Central memory CD8-positive, alpha-beta T cell (primary cell): Measurements from ENCODE around the gene CAVIN3.

Experiments
- ATAC-seq: fragments of 150-1000 bp; cut with Tn5 transposase; replicated peaks from 2 replicates; pipeline ENCODE4 v1.10.0; 2022; ENCODE audit warnings: mild to moderate bottlenecking, moderate FRiP score, moderate number of reproducible peaks; ENCODE audit not compliant: poor library complexity, severe bottlenecking; ENCODE audit errors: extremely low read depth
- DNase-seq, 2 donors: peaks; one replicate each; pipeline ENCODE4 v3.0.0; 2021; ENCODE audit warnings: low spot score in 2 of 2
- H3K27ac Mint-ChIP-seq: one replicate; pipeline ENCODE4 v1.8.0; 2022; ENCODE audit warnings: low read depth, mild to moderate bottlenecking, moderate library complexity, mixed read lengths
- H3K27me3 Mint-ChIP-seq: one replicate; pipeline ENCODE4 v1.8.0; 2022; ENCODE audit warnings: mixed read lengths
- H3K36me3 Mint-ChIP-seq: one replicate; pipeline ENCODE4 v1.8.0; 2022; ENCODE audit warnings: mild to moderate bottlenecking, moderate library complexity, mixed read lengths; ENCODE audit not compliant: insufficient read depth
- H3K4me1 Mint-ChIP-seq: one replicate; pipeline ENCODE4 v1.8.0; 2022; ENCODE audit warnings: mixed read lengths
- H3K4me3 Mint-ChIP-seq: one replicate; pipeline ENCODE4 v1.8.0; 2022; ENCODE audit warnings: mild to moderate bottlenecking, moderate library complexity, mixed read lengths
- H3K9me3 Mint-ChIP-seq: one replicate; pipeline ENCODE4 v1.8.0; 2022; ENCODE audit warnings: mixed read lengths

The CAVIN3 gene

DNA sequence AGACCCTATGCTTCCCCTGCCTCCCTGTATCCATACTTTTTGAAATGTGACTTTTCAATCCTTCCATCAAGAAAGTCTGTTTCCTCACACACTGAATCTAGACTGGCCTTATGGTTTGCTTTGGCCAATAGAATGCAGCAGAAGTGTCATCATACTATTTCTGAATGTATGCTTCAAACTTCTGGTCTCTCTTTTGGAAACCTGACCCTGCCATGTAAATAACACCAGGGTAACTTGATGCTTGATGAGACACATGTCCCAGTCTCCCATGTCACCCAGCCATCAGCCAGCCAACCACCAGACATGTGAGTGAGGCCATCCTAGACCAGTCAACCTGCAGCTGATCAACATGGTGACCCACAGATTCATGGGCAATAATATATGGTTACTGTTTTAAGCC lies 29.7 kb upstream of the CAVIN3 start:
- Mint-ChIP-seq H3K4me1 (no peaks in the 10 kb centered on the region), H3K9me3 (no peaks in the 10 kb centered on the region), H3K36me3 (no peaks in the 10 kb centered on the region), H3K27me3 (peaks cover 15% of the 10 kb centered on the region), H3K4me3 (no peak overlapping the region), H3K27ac (no peak overlapping the region)
- no peak for DNase-seq
- ATAC-seq: no peak

DNA sequence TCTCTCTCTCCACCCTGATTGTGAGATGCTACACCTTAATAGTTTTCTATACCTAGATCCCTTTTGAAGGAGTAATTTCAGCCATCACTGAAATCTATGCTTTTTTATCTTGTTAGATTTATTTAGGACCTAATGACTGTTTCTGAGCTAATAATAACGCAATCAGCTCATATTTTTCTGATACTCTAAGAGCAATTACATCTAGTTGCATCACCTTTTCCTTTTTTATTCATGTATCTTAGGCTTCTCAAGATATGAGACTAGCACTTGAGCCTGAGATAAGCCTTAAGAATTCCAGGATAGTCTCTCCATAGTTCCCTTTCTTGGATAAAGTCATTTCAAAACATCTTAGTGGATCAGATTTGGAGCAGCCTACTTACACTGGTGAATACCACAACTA lies 25.1 kb upstream of the CAVIN3 start:
- DNase-seq: no peak
- no peaks in the 10 kb centered on the region for H3K4me1 Mint-ChIP-seq
- no peak overlapping the region for H3K27ac Mint-ChIP-seq
- no peak for ATAC-seq
- H3K36me3 Mint-ChIP-seq: no peaks in the 10 kb centered on the region
- peaks cover 15% of the 10 kb centered on the region for H3K27me3 Mint-ChIP-seq
- no peaks in the 10 kb centered on the region for H3K9me3 Mint-ChIP-seq
- H3K4me3 Mint-ChIP-seq: no peak overlapping the region

DNA sequence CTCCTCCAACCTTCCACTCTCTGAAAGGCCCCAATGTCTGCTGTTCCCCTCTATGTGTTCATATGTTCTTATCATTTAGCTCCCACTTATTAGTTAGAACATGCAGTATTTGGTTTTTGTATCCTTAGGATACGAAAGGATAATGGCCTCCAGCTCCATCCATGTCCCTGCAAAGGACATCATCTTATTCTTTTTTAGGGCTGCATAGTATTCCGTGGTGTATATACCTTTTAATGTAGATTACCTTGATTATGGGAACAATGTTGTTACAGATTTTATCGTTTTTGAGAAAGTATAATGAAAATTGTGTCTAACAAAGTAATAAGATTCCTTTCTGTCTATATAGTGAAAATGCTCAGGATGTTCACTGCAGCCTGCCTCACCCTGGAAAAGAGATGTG lies 16.0 kb upstream of the CAVIN3 start:
- H3K27me3 Mint-ChIP-seq: peaks cover 47% of the 10 kb centered on the region
- DNase-seq: no peak
- no peaks in the 10 kb centered on the region for H3K36me3 Mint-ChIP-seq
- H3K9me3 Mint-ChIP-seq: no peaks in the 10 kb centered on the region
- ATAC-seq: no peak
- H3K4me1 Mint-ChIP-seq: no peaks in the 10 kb centered on the region
- no peak overlapping the region for H3K27ac Mint-ChIP-seq
- no peak overlapping the region for H3K4me3 Mint-ChIP-seq

DNA sequence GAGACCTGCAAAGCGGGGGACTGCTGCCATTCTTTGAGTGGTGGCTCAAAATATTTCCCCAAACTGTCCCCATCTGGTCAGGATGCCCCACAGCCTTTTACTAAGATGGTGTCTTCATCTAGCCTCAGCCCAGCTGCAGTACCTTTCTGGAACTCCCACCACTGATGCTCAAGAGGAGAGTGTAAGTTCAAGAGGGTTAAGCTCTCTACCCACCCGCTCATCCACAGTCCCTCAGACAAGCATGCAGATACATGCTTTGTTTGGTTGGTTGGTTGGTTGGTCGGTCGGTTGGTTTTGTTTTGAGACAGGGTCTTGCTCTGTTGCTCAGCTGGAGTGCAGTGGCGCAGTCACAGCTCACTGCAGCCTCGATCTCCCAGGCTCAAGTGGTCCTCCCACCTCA lies 14.5 kb upstream of the CAVIN3 start:
- Mint-ChIP-seq H3K4me3 (no peak overlapping the region), H3K27me3 (peaks cover 47% of the 10 kb centered on the region), H3K9me3 (no peaks in the 10 kb centered on the region), H3K36me3 (no peaks in the 10 kb centered on the region), H3K4me1 (no peaks in the 10 kb centered on the region), H3K27ac (no peak overlapping the region)
- ATAC-seq (no peak), DNase-seq (no peak)

DNA sequence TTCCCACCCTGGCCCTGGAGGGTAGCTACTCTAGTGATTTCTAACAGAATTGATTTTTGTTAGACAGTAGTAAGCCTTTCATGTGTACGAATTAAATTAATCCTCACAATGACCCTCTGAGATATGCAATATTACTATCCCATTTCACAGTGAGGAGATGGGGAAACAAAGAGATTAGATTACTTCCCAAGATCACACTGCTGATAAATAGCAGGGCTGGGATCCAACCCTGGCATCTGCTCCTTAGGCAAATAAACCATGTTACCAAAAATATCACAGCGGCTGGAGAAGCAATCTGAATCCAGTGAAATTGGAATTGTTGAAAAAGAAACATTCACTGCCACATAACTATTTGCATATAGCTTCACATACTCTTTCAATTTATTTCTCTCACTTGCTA lies 12.8 kb upstream of the CAVIN3 start:
- DNase-seq: no peak
- Mint-ChIP-seq H3K27me3 (peaks cover 49% of the 10 kb centered on the region), H3K9me3 (no peaks in the 10 kb centered on the region), H3K27ac (no peak overlapping the region), H3K4me1 (no peaks in the 10 kb centered on the region), H3K4me3 (no peak overlapping the region), H3K36me3 (no peaks in the 10 kb centered on the region)
- ATAC-seq: no peak

DNA sequence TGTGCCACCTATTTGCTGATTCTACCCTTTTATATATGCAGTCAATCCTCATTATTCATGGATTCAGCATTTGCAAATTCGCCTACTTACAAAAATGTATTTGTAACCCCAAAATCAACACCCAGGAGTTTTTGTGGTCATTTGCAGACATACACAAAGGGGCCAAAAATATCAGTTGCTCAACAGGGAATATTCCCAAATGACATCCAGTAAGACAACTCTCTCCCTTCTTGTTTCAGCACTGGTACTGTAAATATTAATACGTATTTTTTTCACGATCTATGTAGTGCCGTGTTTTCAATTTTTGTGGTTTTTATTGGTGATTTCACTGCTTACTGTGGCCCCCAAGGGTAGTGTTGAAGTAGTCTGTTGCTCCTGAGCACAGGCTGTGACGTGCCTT lies 11.8 kb upstream of the CAVIN3 start:
- Mint-ChIP-seq H3K4me3 (no peak overlapping the region), H3K27ac (no peak overlapping the region), H3K27me3 (peaks cover 59% of the 10 kb centered on the region), H3K36me3 (no peaks in the 10 kb centered on the region), H3K4me1 (no peaks in the 10 kb centered on the region), H3K9me3 (no peaks in the 10 kb centered on the region)
- no peak for ATAC-seq
- no peak for DNase-seq

DNA sequence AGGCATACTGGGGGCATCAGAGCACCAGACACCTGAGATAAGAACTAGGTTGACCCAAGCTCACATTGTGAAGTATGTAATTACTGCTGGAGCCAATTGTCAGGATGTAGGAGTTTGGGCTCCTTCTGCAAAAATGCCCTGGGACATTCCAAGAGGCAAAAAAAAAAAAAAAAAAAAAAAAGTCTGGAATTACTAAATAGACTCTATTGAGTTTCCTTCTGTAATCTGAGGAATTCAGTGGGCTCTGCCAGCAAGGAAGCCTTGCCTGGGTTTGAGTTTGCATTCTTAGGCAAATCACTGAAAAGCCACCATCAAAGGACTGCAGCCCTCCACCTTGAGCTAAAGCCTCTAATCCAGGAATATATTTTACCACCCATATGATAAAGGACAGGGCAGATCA lies 8.0 kb upstream of the CAVIN3 start:
- Mint-ChIP-seq H3K4me1 (no peaks in the 10 kb centered on the region), H3K9me3 (no peaks in the 10 kb centered on the region), H3K4me3 (no peak overlapping the region), H3K27me3 (peaks cover 41% of the 10 kb centered on the region), H3K27ac (no peak overlapping the region), H3K36me3 (no peaks in the 10 kb centered on the region)
- ATAC-seq (no peak), DNase-seq (no peak)

DNA sequence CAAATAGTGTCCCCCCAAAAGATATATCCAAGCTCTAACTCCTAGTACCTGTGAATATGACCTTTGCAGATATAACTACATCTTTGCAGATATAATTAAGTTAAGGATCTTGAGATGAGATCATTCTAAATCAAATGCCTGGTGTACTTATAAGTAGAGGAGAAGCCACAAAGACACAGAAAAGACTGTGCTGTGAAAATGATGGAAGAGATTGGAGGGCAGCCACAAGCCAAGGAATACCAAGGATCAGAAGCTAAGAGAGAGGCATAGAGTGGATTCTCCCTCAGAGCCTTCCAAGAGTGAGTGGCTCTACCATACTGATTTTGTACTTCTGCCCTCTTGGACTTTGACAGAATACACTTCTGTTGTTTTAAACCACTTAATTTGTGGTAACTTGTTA lies 7.5 kb upstream of the CAVIN3 start:
- peaks cover 36% of the 10 kb centered on the region for H3K27me3 Mint-ChIP-seq
- ATAC-seq (no peak), DNase-seq (no peak)
- no peaks in the 10 kb centered on the region for H3K36me3 Mint-ChIP-seq
- H3K27ac Mint-ChIP-seq: no peak overlapping the region
- no peaks in the 10 kb centered on the region for H3K4me1 Mint-ChIP-seq
- no peaks in the 10 kb centered on the region for H3K9me3 Mint-ChIP-seq
- H3K4me3 Mint-ChIP-seq: no peak overlapping the region

DNA sequence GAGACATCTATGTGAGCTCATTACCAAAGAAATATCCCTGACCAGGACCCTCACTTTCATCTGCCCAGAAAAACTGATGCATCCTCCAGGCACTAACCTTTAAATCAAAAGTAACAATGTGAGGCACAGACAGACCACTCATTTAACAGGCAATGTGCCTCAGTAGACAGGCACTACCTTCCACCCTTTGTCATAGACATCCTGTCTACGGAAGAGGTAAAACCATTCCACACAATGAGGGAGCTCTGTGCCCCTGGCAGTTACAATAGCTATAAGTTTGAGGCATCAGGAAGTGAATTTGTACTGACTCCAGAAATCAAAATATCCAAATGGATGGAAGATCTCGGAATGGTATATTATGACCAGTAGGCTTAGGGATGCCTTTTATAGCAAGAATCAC lies 6.7 kb upstream of the CAVIN3 start:
- Mint-ChIP-seq H3K9me3 (no peaks in the 10 kb centered on the region), H3K36me3 (no peaks in the 10 kb centered on the region), H3K4me3 (no peak overlapping the region), H3K4me1 (no peaks in the 10 kb centered on the region), H3K27me3 (peaks cover 36% of the 10 kb centered on the region), H3K27ac (no peak overlapping the region)
- DNase-seq: no peak
- ATAC-seq: no peak

DNA sequence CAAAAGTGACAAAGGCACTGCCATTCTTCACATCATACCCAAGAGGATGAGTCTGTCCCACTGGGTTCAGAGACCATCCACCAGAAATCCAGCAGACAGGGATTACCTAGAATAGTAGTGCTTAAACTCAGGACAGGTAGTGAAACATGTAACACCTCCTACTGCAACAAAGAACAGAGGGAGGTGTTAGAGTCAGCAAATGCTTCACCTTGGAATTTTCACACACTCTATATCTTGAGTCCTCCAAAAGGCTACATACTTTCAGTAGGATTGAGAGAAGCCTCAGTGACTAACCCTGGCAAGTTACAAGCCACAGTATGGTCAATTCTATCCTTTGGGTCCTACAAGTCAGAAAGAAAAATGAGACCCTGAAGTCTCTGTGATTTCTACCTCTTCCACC lies 6.0 kb upstream of the CAVIN3 start:
- no peak overlapping the region for H3K4me3 Mint-ChIP-seq
- ATAC-seq (no peak), DNase-seq (no peak)
- no peaks in the 10 kb centered on the region for H3K36me3 Mint-ChIP-seq
- H3K27me3 Mint-ChIP-seq: peaks cover 41% of the 10 kb centered on the region
- no peaks in the 10 kb centered on the region for H3K9me3 Mint-ChIP-seq
- H3K4me1 Mint-ChIP-seq: no peaks in the 10 kb centered on the region
- no peak overlapping the region for H3K27ac Mint-ChIP-seq

DNA sequence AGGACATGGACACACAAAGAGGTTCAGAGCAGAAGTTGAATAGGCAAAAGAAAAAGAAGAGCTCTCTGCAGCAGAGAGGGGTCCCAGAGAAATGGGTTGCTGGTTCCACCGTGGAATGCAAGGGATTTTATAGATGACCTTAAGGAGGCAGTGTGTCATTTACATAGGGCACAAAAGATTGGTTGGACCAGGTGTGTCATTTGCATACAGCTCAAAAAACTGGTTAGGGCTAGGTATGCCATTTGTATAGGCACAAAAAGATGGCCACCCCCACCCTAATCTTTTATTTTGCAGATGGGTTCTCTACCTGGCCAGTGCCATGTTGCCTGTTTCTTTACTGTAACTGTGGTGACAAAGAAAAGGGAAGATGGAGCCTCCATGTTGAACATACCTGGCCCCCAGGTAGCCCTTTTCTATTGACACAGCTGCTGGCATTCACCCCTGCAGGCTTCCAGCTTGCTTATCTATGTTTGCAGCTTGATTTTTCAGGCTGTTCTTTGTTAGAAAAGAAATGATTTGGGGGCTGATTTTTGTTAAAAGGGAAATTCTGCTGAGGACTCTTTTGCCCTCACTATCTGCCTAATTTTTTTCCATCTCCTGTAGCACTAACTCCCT lies 3.1 kb upstream of the CAVIN3 start:
- peaks cover 67% of the 10 kb centered on the region for H3K27me3 Mint-ChIP-seq
- DNase-seq (no peak), ATAC-seq (no peak)
- H3K9me3 Mint-ChIP-seq: no peaks in the 10 kb centered on the region
- no peaks in the 10 kb centered on the region for H3K4me1 Mint-ChIP-seq
- H3K4me3 Mint-ChIP-seq: no peak overlapping the region
- H3K27ac Mint-ChIP-seq: no peak overlapping the region
- no peaks in the 10 kb centered on the region for H3K36me3 Mint-ChIP-seq

DNA sequence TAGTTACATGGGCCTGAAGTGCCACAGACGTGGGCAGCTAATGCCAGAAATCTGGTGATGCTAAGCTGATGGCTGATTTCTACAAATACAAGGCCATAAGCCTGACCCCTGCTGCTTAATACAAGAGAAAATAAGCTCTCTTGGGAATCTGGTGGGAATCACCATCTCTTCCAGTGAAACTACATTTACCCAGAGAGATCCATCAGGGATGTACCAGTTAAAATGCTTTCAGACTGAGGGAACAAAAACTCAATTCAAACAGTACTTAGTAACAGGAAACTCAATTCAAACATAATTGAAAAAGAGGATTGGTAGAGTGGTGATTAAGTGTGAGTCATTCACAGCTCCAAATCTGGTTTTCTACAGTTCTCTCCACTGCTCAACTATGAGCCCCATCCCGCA lies 1.7 kb upstream of the CAVIN3 start:
- ATAC-seq (no peak), DNase-seq (no peak)
- Mint-ChIP-seq H3K36me3 (no peaks in the 10 kb centered on the region), H3K27ac (no peak overlapping the region), H3K4me1 (no peaks in the 10 kb centered on the region), H3K9me3 (no peaks in the 10 kb centered on the region), H3K27me3 (peaks cover 68% of the 10 kb centered on the region), H3K4me3 (no peak overlapping the region)

DNA sequence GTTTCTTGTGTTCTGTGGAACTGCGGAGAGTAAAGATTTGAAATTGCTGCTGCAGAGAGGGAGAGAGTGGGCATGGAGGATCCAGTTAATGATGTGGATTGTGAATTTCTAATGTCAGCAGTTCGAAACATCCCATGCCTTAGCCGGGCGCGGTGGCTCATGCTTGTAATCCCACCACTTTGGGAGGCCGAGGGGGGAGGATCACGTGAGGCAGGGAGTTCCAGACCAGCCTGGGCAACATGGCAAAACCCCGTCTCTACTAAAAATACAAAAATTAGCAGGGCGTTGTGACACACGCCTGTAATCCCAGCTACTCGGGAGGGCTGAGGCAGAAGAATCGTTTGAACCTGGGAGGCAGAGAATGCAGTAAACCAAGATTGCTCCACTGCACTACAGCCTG lies 1.1 kb upstream of the CAVIN3 start:
- Mint-ChIP-seq H3K27ac (no peak overlapping the region), H3K4me3 (no peak overlapping the region)
- ATAC-seq: no peak

More for the DNA sequence above, 1.1 kb upstream of the CAVIN3 start:
- no peak for DNase-seq
- Mint-ChIP-seq H3K36me3 (no peaks in the 10 kb centered on the region), H3K27me3 (peaks cover 68% of the 10 kb centered on the region), H3K4me1 (no peaks in the 10 kb centered on the region), H3K9me3 (no peaks in the 10 kb centered on the region)
